HG03280 (cell line): ENCODE results near the gene OR2V1.

Source experiments
- ATAC-seq: cut with Tn5 transposase; IDR thresholded peaks from one replicate; pipeline ENCODE4 v1.9.1; 2021; ENCODE audit warnings: mild to moderate bottlenecking, moderate library complexity; ENCODE audit not compliant: unreplicated experiment

OR2V1 gene

GRCh38 chr5:181076920-181077319 is 54.0 kb downstream of the OR2V1 start:
- no peak for ATAC-seq
